Endothelial cell (in vitro differentiated cells): ENCODE measurements around the gene TANK. TPM values are rescaled to one million over a fixed set of nuclear protein-coding genes. Genes with fewer than 3 reads are reported as not detected.

ENCODE experiments used
- DNase-seq: peaks from one replicate; pipeline ENCODE4 v3.0.0; 2021; ENCODE audit warnings: low spot score
- H3K27ac Mint-ChIP-seq: one replicate; pipeline ENCODE4 v1.8.0; 2021; ENCODE audit warnings: mixed read lengths, inconsistent platforms; ENCODE audit not compliant: unreplicated experiment
- H3K27me3 Mint-ChIP-seq: one replicate; pipeline ENCODE4 v1.8.0; 2021; ENCODE audit warnings: mild to moderate bottlenecking, moderate library complexity, mixed read lengths, inconsistent platforms; ENCODE audit not compliant: unreplicated experiment
- H3K36me3 Mint-ChIP-seq: one replicate; pipeline ENCODE4 v1.8.0; 2021; ENCODE audit warnings: mild to moderate bottlenecking, low read depth, mixed read lengths, inconsistent platforms; ENCODE audit not compliant: unreplicated experiment
- H3K4me1 Mint-ChIP-seq: one replicate; pipeline ENCODE4 v1.8.0; 2021; ENCODE audit warnings: mild to moderate bottlenecking, mixed read lengths, inconsistent platforms; ENCODE audit not compliant: unreplicated experiment
- H3K4me3 Mint-ChIP-seq: one replicate; pipeline ENCODE4 v1.8.0; 2021; ENCODE audit warnings: mild to moderate bottlenecking, mixed read lengths, inconsistent platforms; ENCODE audit not compliant: unreplicated experiment
- H3K9me3 Mint-ChIP-seq: one replicate; pipeline ENCODE4 v1.8.0; 2021; ENCODE audit warnings: mixed read lengths, inconsistent platforms; ENCODE audit not compliant: unreplicated experiment
- CTCF ChIP-seq: fragments of 200-600 bp; sonication (generic); IDR thresholded peaks from one replicate; pipeline ENCODE4 v1.5.0; 2021; ENCODE audit warnings: antibody characterized with exemption; ENCODE audit not compliant: unreplicated experiment
- total RNA-seq: library from RNA; stranded (reverse); fragmentation: NEBNext Ultra II Directional; extraction: Animal tissue kit (Norgen Biotek cat#: 25700); gene quantifications from one replicate; pipeline ENCODE4 v1.2.1, GENCODE V29; 2021; ENCODE audit not compliant: unreplicated experiment

The TANK gene
- total RNA-seq, 1 donor from 2014 or later, result 40.8 TPM

- Mint-ChIP-seq H3K4me1 (peaks cover 2% of the 10 kb centered on the region), H3K9me3 (peaks cover 4% of the 10 kb centered on the region), H3K4me3 (no peak overlapping the region), H3K36me3 (peaks cover 3% of the 10 kb centered on the region), H3K27me3 (peaks cover 3% of the 10 kb centered on the region), H3K27ac (no peak overlapping the region)
- no peak for DNase-seq
- TF ChIP-seq CTCF, result no peak
Observed at GRCh38 chr2:161146996-161147395, 13.2 kb upstream of the TANK start.

DNA sequence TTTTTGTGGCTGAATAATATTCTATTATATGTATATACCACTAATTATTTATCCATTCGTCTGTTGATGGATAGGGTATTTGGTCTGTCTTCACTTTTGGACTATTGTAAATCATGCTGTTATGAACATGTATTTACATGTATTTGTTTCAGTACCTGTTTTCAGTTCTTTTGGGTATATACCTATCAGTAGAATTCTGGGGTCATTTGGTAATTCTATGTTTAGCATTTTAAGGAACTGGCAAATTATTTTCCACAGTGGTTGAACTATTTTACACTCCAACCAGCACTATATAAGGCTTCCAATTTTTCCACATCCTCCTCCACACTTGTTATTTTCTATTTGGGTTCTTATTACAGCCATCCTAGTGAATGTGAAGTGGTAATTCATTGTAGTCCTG lies 12.4 kb upstream of the TANK start:
- Mint-ChIP-seq H3K4me1 (peaks cover 2% of the 10 kb centered on the region), H3K27ac (no peak overlapping the region), H3K9me3 (peaks cover 4% of the 10 kb centered on the region), H3K4me3 (no peak overlapping the region), H3K36me3 (peaks cover 3% of the 10 kb centered on the region), H3K27me3 (peaks cover 3% of the 10 kb centered on the region)
- DNase-seq, result no peak
- TF ChIP-seq CTCF, result no peak

- Mint-ChIP-seq H3K27ac (no peak overlapping the region), H3K4me1 (peaks cover 2% of the 10 kb centered on the region), H3K36me3 (peaks cover 3% of the 10 kb centered on the region), H3K9me3 (peaks cover 4% of the 10 kb centered on the region), H3K27me3 (peaks cover 3% of the 10 kb centered on the region), H3K4me3 (no peak overlapping the region)
- no peak for TF ChIP-seq CTCF
- no peak for DNase-seq
Observed at GRCh38 chr2:161150704-161151103, 9.5 kb upstream of the TANK start.

DNA sequence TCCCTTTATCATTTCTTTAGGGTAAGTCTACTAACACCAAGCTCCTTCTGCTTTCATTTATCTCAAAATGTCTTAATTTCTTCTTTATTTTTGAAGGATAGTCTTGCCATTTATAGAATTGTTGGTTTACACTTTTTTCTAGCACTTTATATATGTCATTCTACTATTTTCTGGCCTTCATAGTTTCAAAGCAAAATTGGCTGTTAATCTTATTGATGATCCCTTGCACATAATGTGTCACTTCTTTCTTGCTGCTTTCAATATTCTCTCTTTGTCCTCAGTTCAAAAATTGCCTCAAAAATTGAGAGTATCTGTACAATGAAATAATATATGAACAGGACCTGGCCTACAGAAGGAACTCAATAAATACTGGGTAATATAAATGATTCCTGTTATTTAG lies 7.9 kb upstream of the TANK start:
- peaks cover 6% of the 10 kb centered on the region for H3K27me3 Mint-ChIP-seq
- H3K4me3 Mint-ChIP-seq, result no peak overlapping the region
- H3K27ac Mint-ChIP-seq, result no peak overlapping the region
- H3K36me3 Mint-ChIP-seq, result peaks cover 3% of the 10 kb centered on the region
- peaks cover 4% of the 10 kb centered on the region for H3K9me3 Mint-ChIP-seq
- no peak for DNase-seq
- TF ChIP-seq CTCF, result no peak
- peaks cover 2% of the 10 kb centered on the region for H3K4me1 Mint-ChIP-seq

DNA sequence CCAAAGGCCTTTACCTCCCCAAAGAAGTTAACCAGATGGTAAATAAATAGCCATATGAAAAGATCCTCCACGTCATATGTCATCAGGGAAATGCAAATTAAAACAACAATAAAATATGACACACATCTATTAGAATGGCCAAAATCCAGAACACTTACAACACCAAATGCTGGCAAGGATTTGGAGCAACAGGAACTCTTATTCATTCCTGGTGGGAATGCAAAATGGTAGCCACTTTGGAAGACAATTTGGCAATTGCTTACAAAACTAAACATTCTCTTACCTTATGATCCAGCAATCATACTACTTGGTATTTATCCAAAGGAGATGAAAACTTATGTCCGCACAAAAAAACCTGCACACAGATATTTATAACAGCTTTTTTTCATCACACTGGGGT lies 1.3 kb upstream of the TANK start:
- H3K27me3 Mint-ChIP-seq, result peaks cover 10% of the 10 kb centered on the region
- TF ChIP-seq CTCF, result no peak
- no peak for DNase-seq
- H3K36me3 Mint-ChIP-seq, result no peaks in the 10 kb centered on the region
- peaks cover 24% of the 10 kb centered on the region for H3K4me1 Mint-ChIP-seq
- H3K9me3 Mint-ChIP-seq, result no peaks in the 10 kb centered on the region
- no peak overlapping the region for H3K4me3 Mint-ChIP-seq
- no peak overlapping the region for H3K27ac Mint-ChIP-seq
